GM04504 (cell line): ENCODE data around the gene VAPA.
A peak's percentile ranks its signal among the peaks of the same experiment; 100 is the strongest.

Experiments used
- DNase-seq: peaks from one replicate; pipeline ENCODE4 v3.0.0-alpha.2; 2012; ENCODE audit warnings: low read depth

VAPA gene

DNA sequence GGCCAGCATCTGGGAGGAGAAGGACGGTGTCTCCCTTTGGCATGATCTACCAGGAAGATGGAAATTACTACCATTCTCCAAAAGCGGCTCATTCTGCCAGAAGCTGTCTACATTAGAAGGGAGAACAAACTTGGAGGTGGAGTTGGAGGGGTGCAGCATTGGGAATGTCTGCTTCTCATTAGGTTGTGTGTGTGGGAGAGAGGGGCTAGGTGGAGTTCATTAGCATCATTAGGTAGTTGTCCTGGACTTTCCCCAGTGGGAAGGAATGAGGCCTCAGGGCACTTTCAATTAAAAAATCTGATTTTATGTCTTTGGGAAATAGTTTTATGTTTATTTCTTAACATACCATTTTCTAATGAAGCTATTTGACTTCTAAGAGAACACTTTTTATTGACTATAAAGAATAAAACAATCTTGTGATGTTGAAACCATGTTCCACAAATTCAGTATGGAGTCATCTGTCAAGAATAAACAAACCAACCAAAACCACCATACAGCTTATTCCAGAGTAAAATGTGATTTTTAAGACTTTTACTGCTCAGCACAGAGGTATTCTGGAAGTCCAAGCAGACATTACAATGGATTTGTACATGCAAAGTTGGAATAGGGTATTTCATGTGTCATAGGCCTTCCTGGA lies 60.6 kb downstream of the VAPA start:
- no peak for DNase-seq

DNA sequence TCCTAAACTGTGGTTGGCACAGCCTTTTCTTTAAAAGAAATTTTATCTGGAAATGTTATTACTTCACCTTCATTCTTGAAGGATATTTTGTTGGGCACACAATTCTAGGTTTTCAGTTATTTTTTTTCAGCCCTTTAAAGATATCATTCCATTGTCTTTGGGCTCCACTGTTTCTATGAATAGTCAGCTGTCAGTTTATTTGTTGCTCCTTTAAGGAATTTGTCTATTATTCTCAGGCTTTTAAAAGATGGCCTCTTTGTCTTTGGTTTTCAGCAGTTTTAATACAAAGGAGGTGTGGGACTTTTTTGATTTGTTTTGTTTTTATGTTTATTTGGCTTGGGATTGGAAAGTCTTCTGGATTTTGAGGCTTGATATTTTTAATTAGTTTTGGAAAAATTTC lies 61.8 kb downstream of the VAPA start:
- no peak for DNase-seq

GRCh38 chr18:9982711-9983110 lies 68.9 kb downstream of the VAPA start:
- DNase-seq = no peak

DNA sequence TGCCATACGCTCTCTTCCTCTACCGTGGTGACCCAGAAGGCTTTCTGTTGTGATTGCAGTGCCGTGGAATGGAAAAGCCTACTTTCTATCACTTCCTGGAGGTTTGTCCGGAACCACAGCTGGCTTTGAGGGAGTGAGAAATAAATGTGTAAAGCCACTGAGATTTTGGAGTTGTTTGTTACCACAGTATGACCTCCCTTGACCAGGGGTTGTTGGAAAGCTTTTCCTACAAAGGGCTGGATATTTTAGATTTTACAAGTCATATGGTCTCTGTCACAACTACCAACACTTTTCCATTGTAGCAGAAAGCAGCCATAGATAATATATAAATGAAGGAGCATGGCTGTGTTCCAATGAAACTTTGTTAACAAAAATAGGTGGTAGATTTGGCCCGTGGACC lies 70.3 kb downstream of the VAPA start:
- no peak for DNase-seq

DNA sequence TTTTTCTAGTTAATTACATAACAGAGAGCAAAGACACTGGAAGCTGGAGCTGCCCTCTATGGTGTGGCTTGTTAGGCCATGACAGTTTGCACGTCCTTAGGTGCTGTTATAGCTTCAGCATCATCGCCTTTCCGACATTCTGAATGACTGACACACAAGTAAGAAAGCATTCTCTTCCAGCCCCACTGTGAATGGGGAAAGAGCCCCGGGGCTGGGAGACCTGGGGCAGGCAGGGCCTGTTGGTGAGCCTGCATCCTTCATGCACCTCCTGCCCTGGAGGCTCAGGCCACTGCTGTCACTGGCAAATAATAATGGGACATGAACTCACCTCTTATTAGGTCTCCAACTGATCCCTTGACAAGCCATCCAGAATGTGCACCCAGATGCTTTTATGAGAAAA lies 71.8 kb downstream of the VAPA start:
- DNase-seq = no peak

GRCh38 chr18:9986156-9986930 lies 72.5 kb downstream of the VAPA start:
- no peak for DNase-seq

GRCh38 chr18:9987345-9987744 lies 73.5 kb downstream of the VAPA start:
- no peak for DNase-seq

GRCh38 chr18:9987931-9988330 lies 74.1 kb downstream of the VAPA start:
- no peak for DNase-seq

GRCh38 chr18:9988665-9989064 lies 74.8 kb downstream of the VAPA start:
- no peak for DNase-seq

- no peak for DNase-seq
These were observed 75.7 kb downstream of the VAPA start for GRCh38 chr18:9989481-9989880.

DNA sequence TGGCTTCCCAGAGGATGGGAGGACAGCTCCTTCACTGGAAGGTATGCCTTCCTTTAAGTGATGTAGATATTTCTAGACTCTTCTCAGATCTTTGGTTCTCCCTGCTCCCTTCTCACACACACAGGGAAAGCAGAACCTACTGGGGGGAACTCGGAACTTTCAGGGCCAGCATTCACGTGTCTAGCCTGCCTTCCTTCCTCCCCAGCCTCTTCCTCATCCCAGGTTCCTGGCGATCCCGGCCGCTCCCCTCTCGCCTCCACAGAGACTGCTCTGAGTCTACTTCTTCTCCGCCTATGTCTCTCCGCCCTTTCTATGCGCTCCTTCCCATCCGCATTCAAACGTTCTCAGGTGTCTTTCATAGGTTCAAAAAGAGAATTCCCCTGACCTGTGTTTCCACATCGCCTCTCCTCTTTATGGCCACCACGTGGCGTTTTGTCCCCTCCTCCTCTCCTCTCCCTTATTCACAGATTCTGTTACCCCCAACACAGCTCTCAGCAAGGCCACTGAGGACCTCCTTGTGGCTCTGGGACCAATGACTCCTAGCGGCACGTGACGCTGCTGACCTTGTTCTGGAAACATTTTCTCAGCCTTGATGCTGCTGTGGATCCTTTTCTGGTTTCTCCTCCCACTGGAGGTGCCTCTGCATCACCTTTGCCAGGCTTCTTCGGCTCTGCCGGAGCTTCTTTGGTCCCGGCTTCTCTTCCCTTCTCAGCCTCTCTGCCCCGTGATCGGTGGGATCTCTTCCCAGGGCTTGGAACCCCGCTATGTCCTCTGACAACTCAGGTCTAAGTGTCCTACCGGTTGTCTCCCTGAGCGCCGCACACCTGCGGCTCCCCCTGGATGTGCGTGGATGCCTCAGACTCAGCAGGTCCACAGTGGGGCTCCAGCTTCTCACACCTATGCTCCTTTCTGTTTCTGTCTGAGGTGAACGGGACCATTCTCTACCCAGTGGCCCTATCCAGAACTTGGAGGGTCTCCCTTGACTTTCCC lies 77.5 kb downstream of the VAPA start:
- DNase-seq = no peak

- DNase-seq = peak; percentile 65
These were observed 78.6 kb downstream of the VAPA start for GRCh38 chr18:9992300-9992972.

DNA sequence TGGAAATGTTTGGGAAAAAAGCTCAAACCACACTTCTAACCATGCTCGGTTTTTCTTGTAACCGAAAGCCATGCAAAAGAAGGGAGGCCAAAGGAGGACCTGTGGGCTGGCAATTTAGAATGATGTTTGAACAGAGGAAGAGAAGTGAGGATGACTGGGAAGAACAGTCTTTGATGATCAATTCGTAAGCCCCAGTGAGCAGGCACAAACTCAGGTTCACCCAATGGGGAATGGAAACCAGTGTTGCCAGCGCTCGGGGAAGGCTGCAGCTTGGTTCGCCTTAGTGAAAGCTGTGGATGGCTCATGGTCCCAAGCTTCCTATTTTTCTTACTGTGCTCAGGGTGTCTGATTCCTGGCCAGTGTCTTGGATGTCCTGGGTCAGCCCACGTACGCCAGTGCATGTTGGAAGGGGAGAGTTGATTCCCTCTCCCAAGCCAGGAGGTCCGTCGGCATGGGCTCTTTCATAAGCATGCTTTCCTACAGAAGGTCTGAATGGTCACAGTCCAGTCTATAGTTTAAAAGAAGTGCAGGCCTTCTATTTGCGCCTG lies 79.2 kb downstream of the VAPA start:
- no peak for DNase-seq

GRCh38 chr18:9993521-9994025 lies 79.8 kb downstream of the VAPA start:
- DNase-seq = no peak

DNA sequence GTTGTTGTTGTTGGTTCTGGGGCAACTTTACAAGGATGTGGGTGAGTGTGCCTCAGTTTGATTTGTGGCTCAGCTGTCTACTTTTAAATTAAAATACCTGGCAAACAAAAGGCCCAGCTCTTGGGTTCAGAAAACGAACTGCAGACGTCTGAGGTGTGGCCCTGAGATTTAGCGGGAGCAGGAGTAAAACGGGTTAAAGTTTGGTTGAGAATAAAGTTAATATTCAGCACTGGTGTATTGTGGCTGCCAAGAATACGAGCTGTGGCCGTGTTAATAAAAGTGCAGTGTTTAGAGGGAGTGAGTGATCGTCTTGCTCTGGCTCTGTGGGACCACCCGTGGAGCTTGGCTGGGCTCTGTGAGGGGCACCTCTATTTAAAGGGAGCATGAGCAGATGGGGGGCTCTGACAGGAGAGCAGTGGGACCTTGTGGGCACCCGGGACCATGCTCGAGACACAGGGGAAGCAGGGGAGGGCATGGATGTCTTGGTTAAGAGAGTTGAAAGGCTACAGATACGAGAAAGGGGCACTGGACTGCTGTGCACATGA lies 80.3 kb downstream of the VAPA start:
- DNase-seq = no peak

GRCh38 chr18:9994701-9995235 lies 81.0 kb downstream of the VAPA start:
- DNase-seq = no peak

DNA sequence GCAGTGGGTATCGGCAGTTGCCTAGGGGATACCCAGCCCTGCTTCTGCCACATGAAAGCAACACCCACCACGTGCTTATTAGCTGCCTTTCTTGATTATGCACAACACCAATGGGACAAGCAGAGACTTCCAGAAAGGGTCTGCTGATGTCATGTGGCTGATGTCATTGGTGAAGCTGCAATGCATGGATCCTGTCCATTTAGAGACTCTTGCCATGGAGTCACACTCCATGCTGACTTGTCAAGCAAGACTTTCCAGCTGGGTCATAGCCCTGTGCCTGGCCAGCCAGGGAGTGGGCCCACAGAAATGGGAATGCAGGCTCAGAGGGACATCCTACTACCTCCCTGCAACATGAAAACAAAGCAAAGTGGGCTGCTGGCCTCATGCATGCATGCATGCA lies 81.8 kb downstream of the VAPA start:
- DNase-seq = no peak

GRCh38 chr18:9996094-9996493 lies 82.3 kb downstream of the VAPA start:
- DNase-seq = no peak

DNA sequence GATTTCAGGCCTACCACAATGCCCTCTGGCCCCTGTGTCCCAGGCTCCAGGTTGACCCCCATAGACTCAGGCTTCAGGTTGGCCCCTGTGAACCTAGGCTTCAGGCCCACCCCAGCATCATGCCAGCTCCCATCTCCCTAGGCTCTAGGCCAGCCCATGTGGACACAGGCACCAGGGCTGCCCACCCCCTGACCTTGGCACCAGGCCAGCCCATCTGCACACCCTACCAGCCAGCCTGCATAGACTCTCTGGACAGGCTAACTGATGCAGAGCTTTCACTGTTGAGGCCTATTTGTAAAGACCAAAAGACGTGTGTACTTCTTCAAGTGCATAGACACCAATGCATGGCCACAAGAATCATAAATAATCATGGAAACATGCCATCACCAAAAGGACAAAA lies 83.9 kb downstream of the VAPA start:
- DNase-seq = no peak

GRCh38 chr18:9998330-9998729 lies 84.5 kb downstream of the VAPA start:
- no peak for DNase-seq

DNA sequence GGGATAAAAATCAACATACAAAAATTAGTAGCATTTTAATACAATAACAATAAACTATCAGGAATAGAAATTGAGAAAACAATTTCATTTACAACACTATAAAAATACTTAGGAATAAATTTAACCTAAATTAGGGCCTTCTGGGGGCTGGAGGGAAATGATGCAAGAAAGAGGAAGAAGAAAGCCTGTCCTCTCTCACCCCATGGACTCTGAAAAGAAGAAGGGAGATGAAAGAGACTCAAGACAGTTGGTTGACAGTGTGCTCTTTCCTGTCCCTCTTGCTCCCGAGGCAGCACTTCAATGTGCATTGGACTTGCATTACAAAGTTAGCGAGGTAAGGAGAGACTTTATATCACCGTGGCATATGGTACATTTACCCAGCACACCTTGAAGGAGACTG lies 88.5 kb downstream of the VAPA start:
- DNase-seq = no peak
